ENCODE data around the gene LPP.

DNA sequence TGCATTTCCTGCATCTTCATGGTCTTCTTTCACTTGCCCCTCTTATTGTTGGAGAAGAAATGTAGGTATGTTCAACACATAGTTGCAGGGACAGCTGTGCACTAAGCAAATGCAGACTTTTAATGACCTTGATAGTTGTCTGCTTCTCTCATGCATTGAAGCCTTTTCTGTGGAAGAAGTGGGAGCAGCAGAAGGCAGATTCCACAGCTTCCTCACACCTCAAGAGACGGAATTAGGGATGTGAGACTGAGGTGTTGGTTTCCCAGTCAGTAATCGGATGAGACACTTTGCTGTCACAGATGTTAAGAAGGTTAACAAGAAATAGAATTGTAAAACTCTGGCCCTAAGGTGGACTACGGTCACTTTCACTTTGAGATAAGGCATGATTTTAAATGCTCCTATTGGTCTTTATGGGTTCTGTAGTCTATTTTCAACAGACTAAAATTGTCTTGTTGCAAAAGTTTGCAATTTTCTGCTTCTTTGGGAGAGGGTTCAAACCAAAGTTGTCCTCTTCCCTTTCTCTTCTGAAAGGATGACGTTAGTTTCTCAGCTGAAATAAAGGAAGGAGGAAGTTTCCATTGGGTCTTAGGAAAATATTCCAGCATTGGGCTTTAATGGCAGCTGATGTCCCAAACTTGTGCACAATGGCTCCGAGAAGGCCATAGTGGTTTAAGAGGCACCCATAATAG, 117.4 kb downstream of the LPP start:
- no peak for TF ChIP-seq POLR2A (IDR thresholded peaks at IDR 0.05; ENCODE audit: low read depth, low read length)
- no peak for TF ChIP-seq POLR2AphosphoS5 (IDR thresholded peaks at IDR 0.05; ENCODE audit: low read depth, low read length)
